ENCODE measurements around the gene KRTAP20-3.

Gene KRTAP20-3

GRCh38 chr21:30646904-30647414 is 4.3 kb downstream of the KRTAP20-3 start:
- Histone ChIP-seq H3K9me3 (no peaks in the 10 kb centered on the region), H3K4me1 (ENCODE audit: control insufficient read depth in 1 of 2, insufficient read depth in 1 of 2, low read depth in 1 of 2, low read length in 1 of 2) (no peaks in the 10 kb centered on the region), H3K27ac (no peak overlapping the region), H3K36me3 (no peaks in the 10 kb centered on the region), H3K4me3 (ENCODE audit: low read depth in 1 of 2, low read length in 1 of 2) (no peak overlapping the region), H3K27me3 (no peaks in the 10 kb centered on the region)
- TF ChIP-seq, protein P1, sequence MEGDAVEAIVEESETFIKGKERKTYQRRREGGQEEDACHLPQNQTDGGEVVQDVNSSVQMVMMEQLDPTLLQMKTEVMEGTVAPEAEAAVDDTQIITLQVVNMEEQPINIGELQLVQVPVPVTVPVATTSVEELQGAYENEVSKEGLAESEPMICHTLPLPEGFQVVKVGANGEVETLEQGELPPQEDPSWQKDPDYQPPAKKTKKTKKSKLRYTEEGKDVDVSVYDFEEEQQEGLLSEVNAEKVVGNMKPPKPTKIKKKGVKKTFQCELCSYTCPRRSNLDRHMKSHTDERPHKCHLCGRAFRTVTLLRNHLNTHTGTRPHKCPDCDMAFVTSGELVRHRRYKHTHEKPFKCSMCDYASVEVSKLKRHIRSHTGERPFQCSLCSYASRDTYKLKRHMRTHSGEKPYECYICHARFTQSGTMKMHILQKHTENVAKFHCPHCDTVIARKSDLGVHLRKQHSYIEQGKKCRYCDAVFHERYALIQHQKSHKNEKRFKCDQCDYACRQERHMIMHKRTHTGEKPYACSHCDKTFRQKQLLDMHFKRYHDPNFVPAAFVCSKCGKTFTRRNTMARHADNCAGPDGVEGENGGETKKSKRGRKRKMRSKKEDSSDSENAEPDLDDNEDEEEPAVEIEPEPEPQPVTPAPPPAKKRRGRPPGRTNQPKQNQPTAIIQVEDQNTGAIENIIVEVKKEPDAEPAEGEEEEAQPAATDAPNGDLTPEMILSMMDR (IDR thresholded peaks at IDR 0.05): no peak

DNA sequence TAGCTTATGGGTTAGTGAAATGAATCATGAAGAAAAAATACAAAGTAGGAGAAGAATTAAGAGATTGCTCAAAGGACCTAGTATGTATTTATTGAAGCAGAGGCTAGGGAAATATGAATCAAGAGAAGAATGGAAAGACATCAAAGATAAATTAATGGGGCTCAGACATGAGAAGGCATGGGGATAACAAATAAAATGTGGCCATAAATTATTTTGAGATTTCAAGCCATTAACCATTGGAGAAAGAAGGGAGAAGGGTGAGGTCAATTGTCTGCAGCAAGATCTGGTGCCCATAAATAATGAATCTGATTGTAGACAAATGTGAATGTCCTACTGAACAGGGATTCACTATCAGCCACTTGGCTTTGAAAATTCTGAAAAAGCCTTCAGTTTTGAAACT is 10.2 kb downstream of the KRTAP20-3 start:
- Histone ChIP-seq H3K36me3 (no peaks in the 10 kb centered on the region), H3K27me3 (no peaks in the 10 kb centered on the region), H3K4me3 (ENCODE audit: low read depth in 1 of 2, low read length in 1 of 2) (no peak overlapping the region), H3K4me1 (ENCODE audit: control insufficient read depth in 1 of 2, insufficient read depth in 1 of 2, low read depth in 1 of 2, low read length in 1 of 2) (no peaks in the 10 kb centered on the region), H3K27ac (no peak overlapping the region), H3K9me3 (no peaks in the 10 kb centered on the region)
- TF ChIP-seq, protein P1 (IDR thresholded peaks at IDR 0.05): no peak

- Histone ChIP-seq H3K27ac (no peak overlapping the region), H3K36me3 (no peaks in the 10 kb centered on the region), H3K4me1 (ENCODE audit: control insufficient read depth in 1 of 2, insufficient read depth in 1 of 2, low read depth in 1 of 2, low read length in 1 of 2) (no peaks in the 10 kb centered on the region), H3K4me3 (ENCODE audit: low read depth in 1 of 2, low read length in 1 of 2) (no peak overlapping the region), H3K27me3 (no peaks in the 10 kb centered on the region), H3K9me3 (no peaks in the 10 kb centered on the region)
- TF ChIP-seq, protein P1 (IDR thresholded peaks at IDR 0.05): no peak
Measured at GRCh38 chr21:30668776-30669175, 26.1 kb downstream of the KRTAP20-3 start.

DNA sequence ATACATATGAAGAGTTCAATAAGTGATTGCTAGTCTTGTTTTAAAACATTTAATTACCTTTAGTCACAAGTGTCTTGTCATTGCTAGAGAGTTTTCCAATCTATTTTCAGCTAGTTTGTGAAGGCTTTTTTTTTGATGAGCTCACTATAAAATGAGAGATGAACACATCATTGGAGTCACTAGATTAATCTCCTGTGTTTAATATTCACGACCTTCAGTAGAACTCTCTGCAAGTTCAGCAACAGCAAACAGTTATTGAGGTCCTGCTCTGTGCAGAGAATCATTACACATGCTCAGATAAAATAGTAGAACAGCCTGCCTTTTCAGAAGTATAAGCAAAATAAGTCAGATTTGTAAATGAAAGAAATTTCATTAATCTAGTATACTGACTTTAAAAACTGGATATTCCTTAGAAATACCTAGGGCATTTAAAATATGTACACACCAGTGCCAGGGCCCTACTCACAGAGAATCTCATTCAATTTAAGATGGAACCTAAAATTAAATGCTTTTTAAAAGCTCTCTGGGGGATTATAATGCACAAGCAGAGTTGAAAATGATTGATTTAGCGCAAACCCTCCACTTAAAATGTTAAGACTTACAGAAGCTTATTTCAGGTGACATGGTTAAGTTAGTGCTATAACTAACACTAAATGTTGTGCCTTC is 30.5 kb downstream of the KRTAP20-3 start:
- Histone ChIP-seq H3K9me3 (no peaks in the 10 kb centered on the region), H3K4me1 (ENCODE audit: control insufficient read depth in 1 of 2, insufficient read depth in 1 of 2, low read depth in 1 of 2, low read length in 1 of 2) (no peaks in the 10 kb centered on the region), H3K4me3 (ENCODE audit: low read depth in 1 of 2, low read length in 1 of 2) (no peak overlapping the region), H3K27me3 (no peaks in the 10 kb centered on the region), H3K27ac (no peak overlapping the region), H3K36me3 (no peaks in the 10 kb centered on the region)
- TF ChIP-seq, protein P1 (IDR thresholded peaks at IDR 0.05): no peak

- no peaks in the 10 kb centered on the region for H3K36me3 ChIP-seq
Measured at GRCh38 chr21:30674312-30674711, 31.6 kb downstream of the KRTAP20-3 start.

More at GRCh38 chr21:30674312-30674711, 31.6 kb downstream of the KRTAP20-3 start:
- Histone ChIP-seq H3K4me3 (ENCODE audit: low read depth in 1 of 2, low read length in 1 of 2) (no peak overlapping the region), H3K27ac (no peak overlapping the region), H3K9me3 (no peaks in the 10 kb centered on the region), H3K4me1 (ENCODE audit: control insufficient read depth in 1 of 2, insufficient read depth in 1 of 2, low read depth in 1 of 2, low read length in 1 of 2) (no peaks in the 10 kb centered on the region), H3K27me3 (no peaks in the 10 kb centered on the region)
- TF ChIP-seq, protein P1 (IDR thresholded peaks at IDR 0.05): no peak

All from neutrophil (primary cell).